ENCODE results near the gene GATB.

DNA sequence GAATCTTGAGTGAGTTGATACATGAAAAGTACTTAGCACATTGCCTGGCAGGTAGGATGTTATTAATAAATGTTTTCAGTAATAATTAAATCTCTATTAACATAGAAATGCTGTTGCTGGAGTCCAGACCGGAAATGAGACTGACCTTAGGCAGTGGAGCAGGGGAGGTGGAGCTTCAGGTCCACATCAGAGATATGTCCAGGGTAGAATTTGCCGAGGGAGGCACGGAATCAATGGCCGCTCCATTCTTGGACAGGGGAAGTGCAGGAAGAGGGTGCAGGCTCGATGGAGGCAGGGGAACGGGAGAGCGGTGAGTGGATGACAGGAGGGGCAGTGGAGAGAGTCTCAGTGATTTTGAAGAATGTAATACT, 107.3 kb downstream of the GATB start:
- TF ChIP-seq, protein P1, sequence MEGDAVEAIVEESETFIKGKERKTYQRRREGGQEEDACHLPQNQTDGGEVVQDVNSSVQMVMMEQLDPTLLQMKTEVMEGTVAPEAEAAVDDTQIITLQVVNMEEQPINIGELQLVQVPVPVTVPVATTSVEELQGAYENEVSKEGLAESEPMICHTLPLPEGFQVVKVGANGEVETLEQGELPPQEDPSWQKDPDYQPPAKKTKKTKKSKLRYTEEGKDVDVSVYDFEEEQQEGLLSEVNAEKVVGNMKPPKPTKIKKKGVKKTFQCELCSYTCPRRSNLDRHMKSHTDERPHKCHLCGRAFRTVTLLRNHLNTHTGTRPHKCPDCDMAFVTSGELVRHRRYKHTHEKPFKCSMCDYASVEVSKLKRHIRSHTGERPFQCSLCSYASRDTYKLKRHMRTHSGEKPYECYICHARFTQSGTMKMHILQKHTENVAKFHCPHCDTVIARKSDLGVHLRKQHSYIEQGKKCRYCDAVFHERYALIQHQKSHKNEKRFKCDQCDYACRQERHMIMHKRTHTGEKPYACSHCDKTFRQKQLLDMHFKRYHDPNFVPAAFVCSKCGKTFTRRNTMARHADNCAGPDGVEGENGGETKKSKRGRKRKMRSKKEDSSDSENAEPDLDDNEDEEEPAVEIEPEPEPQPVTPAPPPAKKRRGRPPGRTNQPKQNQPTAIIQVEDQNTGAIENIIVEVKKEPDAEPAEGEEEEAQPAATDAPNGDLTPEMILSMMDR (IDR thresholded peaks at IDR 0.05; ENCODE audit: extremely low read depth in 1 of 2, insufficient read depth in 1 of 2, low read depth in 1 of 2, low read length in 2 of 2): no peak
- no peak for TF ChIP-seq MYC (IDR thresholded peaks at IDR 0.05; ENCODE audit: low read depth, low read length)
- no peak for TF ChIP-seq FOS (IDR thresholded peaks at IDR 0.05; ENCODE audit: borderline replicate concordance, insufficient read depth, low read length)
- no peak for TF ChIP-seq POLR2A (IDR thresholded peaks at IDR 0.05; ENCODE audit: low read depth, low read length)
- TF ChIP-seq POLR2AphosphoS5 (IDR thresholded peaks at IDR 0.05; ENCODE audit: insufficient read depth, low read depth, low read length): no peak
